Liver (tissue), 3 donors: ENCODE results near the gene EEFSEC.

Source experiments
- EGR1 ChIP-seq, 2 donors: IDR thresholded peaks; 2 replicates each; pipeline ENCODE4 v1.6.1; 2016 to 2018; ENCODE audit warnings: antibody characterized with exemption in 2 of 2, low read depth in 2 of 2
- FOXA1 ChIP-seq: IDR thresholded peaks from 2 replicates; pipeline ENCODE4 v1.6.1; 2016; ENCODE audit warnings: antibody characterized with exemption
- GABPA ChIP-seq, 2 donors: IDR thresholded peaks in 1 of 2; conservative IDR thresholded peaks in 1 of 2; 2 replicates each; pipeline ENCODE4 v1.6.1; 2016; ENCODE audit warnings: antibody characterized with exemption in 2 of 2, mild to moderate bottlenecking in 1 of 2, moderate library complexity in 1 of 2
- JUND ChIP-seq, 2 donors: IDR thresholded peaks; 2 replicates each; pipeline ENCODE4 v1.6.1; 2016; ENCODE audit warnings: antibody characterized with exemption in 2 of 2
- MAX ChIP-seq: IDR thresholded peaks from 2 replicates; pipeline ENCODE4 v1.6.1; 2016; ENCODE audit warnings: antibody characterized with exemption
- RAD21 ChIP-seq, 2 donors: IDR thresholded peaks; 2 replicates each; pipeline ENCODE4 v1.6.1; 2016; ENCODE audit warnings: antibody characterized with exemption in 2 of 2, mild to moderate bottlenecking in 2 of 2
- RXRA ChIP-seq, 2 donors: IDR thresholded peaks; 2 replicates each; pipeline ENCODE4 v1.6.1; 2017 to 2018; ENCODE audit warnings: antibody characterized with exemption in 2 of 2, mild to moderate bottlenecking in 1 of 2
- SP1 ChIP-seq: IDR thresholded peaks from 2 replicates; pipeline ENCODE4 v1.6.1; 2018; ENCODE audit warnings: antibody characterized with exemption, mild to moderate bottlenecking
- TAF1 ChIP-seq: conservative IDR thresholded peaks from 2 replicates; pipeline ENCODE4 v1.6.1; 2016; ENCODE audit warnings: antibody characterized with exemption, mild to moderate bottlenecking
- YY1 ChIP-seq: IDR thresholded peaks from 2 replicates; pipeline ENCODE4 v1.6.1; 2016; ENCODE audit warnings: antibody characterized with exemption, mild to moderate bottlenecking
- ZBTB33 ChIP-seq: IDR thresholded peaks from 2 replicates; pipeline ENCODE4 v1.6.1; 2016; ENCODE audit warnings: antibody characterized with exemption
- TF ChIP-seq, protein P1 (sequence below): fragments of 150-350 bp; IDR thresholded peaks from 2 replicates; pipeline ENCODE4 v1.5.1; 2017; ENCODE audit warnings: improper control_type of control experiment, low read depth, low read length; ENCODE audit not compliant: missing input control
- TF ChIP-seq, protein P2 (sequence below): IDR thresholded peaks from 2 replicates; pipeline ENCODE4 v1.6.1; 2016; ENCODE audit warnings: antibody characterized with exemption, mild to moderate bottlenecking
- donor health status: healthy.
- donor health status: healthy.

DNA sequence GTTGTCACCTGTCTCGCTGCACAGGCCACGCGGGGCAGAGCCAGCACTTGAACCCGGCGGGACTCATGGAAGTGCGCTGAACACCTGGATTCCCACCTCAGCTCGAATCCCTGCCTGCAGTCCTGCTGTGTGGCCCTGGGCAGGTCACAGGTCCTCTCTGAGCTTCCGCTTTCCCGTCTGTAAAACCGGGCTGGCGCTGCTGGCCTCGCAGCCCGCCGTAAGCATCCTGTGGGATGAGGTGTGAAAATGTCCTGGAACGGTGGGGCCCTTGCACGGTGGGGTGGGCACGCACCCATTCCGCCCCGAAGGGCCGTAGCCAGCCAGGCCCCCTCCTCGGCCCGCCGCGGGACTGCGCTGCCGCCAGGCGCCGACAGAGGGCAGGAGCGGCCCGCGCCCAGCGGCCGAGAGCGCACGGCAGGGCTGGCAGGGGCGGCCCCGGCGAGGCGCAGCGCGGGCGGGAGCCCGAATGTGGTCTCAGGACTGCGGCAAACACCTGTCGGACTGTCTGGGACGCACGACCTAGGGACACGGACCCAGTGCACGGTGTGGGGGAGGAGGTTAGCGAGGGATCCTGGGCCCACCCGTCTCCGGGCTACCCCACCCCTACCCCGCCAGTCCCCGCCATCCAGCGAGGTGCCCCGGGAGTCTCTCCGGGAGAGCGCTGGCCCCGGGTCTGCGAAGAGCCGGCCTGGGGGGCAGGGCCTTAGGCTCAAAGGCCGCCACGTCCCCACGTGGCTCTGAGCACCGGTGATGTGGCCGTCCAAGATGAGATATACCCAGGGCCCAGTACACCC is 273.0 kb downstream of the EEFSEC start:
- TF ChIP-seq, protein P1, sequence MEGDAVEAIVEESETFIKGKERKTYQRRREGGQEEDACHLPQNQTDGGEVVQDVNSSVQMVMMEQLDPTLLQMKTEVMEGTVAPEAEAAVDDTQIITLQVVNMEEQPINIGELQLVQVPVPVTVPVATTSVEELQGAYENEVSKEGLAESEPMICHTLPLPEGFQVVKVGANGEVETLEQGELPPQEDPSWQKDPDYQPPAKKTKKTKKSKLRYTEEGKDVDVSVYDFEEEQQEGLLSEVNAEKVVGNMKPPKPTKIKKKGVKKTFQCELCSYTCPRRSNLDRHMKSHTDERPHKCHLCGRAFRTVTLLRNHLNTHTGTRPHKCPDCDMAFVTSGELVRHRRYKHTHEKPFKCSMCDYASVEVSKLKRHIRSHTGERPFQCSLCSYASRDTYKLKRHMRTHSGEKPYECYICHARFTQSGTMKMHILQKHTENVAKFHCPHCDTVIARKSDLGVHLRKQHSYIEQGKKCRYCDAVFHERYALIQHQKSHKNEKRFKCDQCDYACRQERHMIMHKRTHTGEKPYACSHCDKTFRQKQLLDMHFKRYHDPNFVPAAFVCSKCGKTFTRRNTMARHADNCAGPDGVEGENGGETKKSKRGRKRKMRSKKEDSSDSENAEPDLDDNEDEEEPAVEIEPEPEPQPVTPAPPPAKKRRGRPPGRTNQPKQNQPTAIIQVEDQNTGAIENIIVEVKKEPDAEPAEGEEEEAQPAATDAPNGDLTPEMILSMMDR: peak; percentile 90
- TF ChIP-seq ZBTB33 (no peak), MAX (no peak), TAF1 (no peak), YY1 (no peak), SP1 (no peak), EGR1 (IDR thresholded peaks at IDR 0.05; ENCODE audit: low read depth in 2 of 2) (no peak), GABPA (IDR thresholded peaks at IDR 0.05 in 1 of 2, conservative IDR thresholded peaks at IDR 0.05 in 1 of 2) (no peak), RAD21 (IDR thresholded peaks at IDR 0.05) (peak; percentile 40 to 70), FOXA1 (no peak), JUND (IDR thresholded peaks at IDR 0.05) (no peak), RXRA (IDR thresholded peaks at IDR 0.05) (no peak)
- TF ChIP-seq, protein P2, sequence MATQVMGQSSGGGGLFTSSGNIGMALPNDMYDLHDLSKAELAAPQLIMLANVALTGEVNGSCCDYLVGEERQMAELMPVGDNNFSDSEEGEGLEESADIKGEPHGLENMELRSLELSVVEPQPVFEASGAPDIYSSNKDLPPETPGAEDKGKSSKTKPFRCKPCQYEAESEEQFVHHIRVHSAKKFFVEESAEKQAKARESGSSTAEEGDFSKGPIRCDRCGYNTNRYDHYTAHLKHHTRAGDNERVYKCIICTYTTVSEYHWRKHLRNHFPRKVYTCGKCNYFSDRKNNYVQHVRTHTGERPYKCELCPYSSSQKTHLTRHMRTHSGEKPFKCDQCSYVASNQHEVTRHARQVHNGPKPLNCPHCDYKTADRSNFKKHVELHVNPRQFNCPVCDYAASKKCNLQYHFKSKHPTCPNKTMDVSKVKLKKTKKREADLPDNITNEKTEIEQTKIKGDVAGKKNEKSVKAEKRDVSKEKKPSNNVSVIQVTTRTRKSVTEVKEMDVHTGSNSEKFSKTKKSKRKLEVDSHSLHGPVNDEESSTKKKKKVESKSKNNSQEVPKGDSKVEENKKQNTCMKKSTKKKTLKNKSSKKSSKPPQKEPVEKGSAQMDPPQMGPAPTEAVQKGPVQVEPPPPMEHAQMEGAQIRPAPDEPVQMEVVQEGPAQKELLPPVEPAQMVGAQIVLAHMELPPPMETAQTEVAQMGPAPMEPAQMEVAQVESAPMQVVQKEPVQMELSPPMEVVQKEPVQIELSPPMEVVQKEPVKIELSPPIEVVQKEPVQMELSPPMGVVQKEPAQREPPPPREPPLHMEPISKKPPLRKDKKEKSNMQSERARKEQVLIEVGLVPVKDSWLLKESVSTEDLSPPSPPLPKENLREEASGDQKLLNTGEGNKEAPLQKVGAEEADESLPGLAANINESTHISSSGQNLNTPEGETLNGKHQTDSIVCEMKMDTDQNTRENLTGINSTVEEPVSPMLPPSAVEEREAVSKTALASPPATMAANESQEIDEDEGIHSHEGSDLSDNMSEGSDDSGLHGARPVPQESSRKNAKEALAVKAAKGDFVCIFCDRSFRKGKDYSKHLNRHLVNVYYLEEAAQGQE: no peak
